ENCODE measurements around the gene PLXNA4. TPM values are rescaled to one million over a fixed set of nuclear protein-coding genes. Genes with fewer than 3 reads are reported as not detected.

Gene PLXNA4
- total and polyA plus RNA-seq, 10 donors: 0.15 to 14.7 (median 8.7) TPM

DNA sequence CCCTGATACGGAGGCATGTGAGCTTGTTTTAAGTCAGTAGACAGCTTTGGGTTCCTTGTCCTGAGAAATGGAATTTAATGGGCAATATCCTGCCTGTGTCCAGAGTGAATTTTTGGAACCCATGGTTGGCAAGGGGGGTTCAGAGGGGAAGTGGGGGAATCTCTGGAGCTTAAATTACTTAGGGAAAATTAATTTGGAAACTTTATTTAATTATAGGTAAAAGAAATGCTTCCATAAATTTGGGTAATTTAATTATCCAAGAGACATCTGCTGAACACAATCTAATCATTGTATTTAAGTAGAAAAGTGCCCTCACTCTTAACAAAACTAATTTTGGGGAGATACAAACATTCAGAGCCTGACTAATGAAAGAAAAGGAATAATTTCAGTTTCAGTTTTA lies 99.7 kb downstream of the PLXNA4 start:
- Histone ChIP-seq H3K36me3 (no peaks in the 10 kb centered on the region), H3K27me3 (replicated peaks in 1 of 7) (peaks cover 0 to 46% (median 0%) of the 10 kb centered on the region in 7 donors), H3K4me1 (peaks cover 0 to 11% (median 3%) of the 10 kb centered on the region in 6 donors), H3K4me3 (no peak overlapping the region), H3K9me3 (no peaks in the 10 kb centered on the region), H3K27ac (no peak overlapping the region)
- intact Hi-C loops (cut with DNase I; ENCODE audit: low total_unique reads): no loop called here
- WGBS, 5 donors: 70 to 92% (median 79%) methylated on average over 1 of the region's 1 CpG
- TF ChIP-seq, protein P1, sequence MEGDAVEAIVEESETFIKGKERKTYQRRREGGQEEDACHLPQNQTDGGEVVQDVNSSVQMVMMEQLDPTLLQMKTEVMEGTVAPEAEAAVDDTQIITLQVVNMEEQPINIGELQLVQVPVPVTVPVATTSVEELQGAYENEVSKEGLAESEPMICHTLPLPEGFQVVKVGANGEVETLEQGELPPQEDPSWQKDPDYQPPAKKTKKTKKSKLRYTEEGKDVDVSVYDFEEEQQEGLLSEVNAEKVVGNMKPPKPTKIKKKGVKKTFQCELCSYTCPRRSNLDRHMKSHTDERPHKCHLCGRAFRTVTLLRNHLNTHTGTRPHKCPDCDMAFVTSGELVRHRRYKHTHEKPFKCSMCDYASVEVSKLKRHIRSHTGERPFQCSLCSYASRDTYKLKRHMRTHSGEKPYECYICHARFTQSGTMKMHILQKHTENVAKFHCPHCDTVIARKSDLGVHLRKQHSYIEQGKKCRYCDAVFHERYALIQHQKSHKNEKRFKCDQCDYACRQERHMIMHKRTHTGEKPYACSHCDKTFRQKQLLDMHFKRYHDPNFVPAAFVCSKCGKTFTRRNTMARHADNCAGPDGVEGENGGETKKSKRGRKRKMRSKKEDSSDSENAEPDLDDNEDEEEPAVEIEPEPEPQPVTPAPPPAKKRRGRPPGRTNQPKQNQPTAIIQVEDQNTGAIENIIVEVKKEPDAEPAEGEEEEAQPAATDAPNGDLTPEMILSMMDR (IDR thresholded peaks at IDR 0.05 in 8 of 11, conservative IDR thresholded peaks at IDR 0.05 in 3 of 11): no peak
- no peak for TF ChIP-seq POLR2A (IDR thresholded peaks at IDR 0.05)
- TF ChIP-seq POLR2AphosphoS5 (IDR thresholded peaks at IDR 0.05): no peak
- no peak for DNase-seq

DNA sequence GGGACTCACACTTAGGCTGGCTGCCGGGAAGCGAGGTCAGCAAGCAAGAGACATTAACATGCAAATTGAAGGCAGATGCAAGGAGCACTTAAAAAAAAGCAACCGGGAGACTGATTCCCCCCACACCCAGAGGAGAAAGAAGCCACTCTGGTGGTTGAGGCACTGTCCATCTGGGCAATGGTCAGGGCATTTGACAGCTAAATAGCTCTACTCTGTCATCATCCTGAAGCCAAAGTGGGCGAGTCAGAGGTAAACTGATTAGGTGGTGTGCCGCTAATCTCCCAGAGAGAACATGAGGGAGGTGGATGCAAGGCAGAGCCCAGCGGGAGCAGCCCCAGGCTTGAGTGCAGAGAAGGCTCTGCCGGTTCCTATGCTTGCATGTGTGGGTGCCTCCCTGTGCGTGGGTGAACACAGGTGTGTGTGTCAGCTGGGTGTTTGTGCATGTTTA lies 100.6 kb downstream of the PLXNA4 start:
- Histone ChIP-seq H3K4me3 (no peak overlapping the region), H3K36me3 (no peaks in the 10 kb centered on the region), H3K9me3 (no peaks in the 10 kb centered on the region), H3K4me1 (peaks cover 0 to 11% (median 3%) of the 10 kb centered on the region in 6 donors), H3K27ac (no peak overlapping the region), H3K27me3 (replicated peaks in 1 of 7) (peaks cover 0 to 46% (median 0%) of the 10 kb centered on the region in 7 donors)
- intact Hi-C loops (cut with DNase I; ENCODE audit: low total_unique reads): no loop called here
- no peak for DNase-seq
- TF ChIP-seq POLR2A (IDR thresholded peaks at IDR 0.05): no peak
- TF ChIP-seq, protein P1 (IDR thresholded peaks at IDR 0.05 in 8 of 11, conservative IDR thresholded peaks at IDR 0.05 in 3 of 11): no peak
- 44 to 64% (median 58%) methylated on average over 8 of the region's 8 CpGs for WGBS, 5 donors

DNA sequence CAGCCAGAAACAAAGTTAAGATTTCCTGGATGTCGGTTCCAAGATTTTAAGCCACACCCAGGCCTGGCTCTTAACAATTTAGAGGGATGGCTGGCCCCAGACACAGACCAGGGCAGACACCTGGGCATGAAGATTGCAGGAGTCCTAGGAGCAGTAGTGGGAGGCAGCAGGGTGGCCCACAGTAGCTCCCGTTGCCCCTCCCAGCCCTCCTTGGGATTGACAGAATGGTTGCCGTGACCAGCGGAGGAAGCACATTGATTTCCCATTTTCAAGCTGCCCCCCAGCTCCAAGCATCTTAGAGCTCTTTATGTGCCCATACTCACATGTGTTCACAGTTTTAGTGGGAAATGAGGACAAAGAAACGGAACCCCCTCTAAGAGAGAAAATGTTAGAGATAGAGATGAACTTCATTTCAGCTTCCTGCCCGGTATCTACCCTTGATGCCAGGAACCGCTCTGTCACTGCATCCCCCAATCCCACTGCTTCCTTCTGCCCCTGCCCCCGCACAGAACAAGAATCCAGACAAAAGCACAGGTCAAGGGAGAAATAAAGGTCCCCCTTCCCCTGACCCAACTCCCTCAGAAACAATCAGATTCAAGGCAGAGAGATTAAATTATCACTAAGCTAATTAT lies 101.1 kb downstream of the PLXNA4 start:
- H3K9me3 ChIP-seq: no peaks in the 10 kb centered on the region
- no peak for DNase-seq
- H3K4me3 ChIP-seq: no peak overlapping the region
- no peak overlapping the region for H3K27ac ChIP-seq
- H3K36me3 ChIP-seq: no peaks in the 10 kb centered on the region
- intact Hi-C loops (cut with DNase I; ENCODE audit: low total_unique reads): no loop called here
- WGBS, 5 donors: 24 to 41% (median 28%) methylated on average over 8 of the region's 8 CpGs
- peaks cover 0 to 11% (median 3%) of the 10 kb centered on the region in 6 donors for H3K4me1 ChIP-seq
- H3K27me3 ChIP-seq (replicated peaks in 1 of 7): peaks cover 0 to 46% (median 0%) of the 10 kb centered on the region in 7 donors
- TF ChIP-seq, protein P1 (IDR thresholded peaks at IDR 0.05 in 8 of 11, conservative IDR thresholded peaks at IDR 0.05 in 3 of 11): no peak
- no peak for TF ChIP-seq POLR2A (IDR thresholded peaks at IDR 0.05)
- no peak for TF ChIP-seq POLR2AphosphoS5 (IDR thresholded peaks at IDR 0.05)

DNA sequence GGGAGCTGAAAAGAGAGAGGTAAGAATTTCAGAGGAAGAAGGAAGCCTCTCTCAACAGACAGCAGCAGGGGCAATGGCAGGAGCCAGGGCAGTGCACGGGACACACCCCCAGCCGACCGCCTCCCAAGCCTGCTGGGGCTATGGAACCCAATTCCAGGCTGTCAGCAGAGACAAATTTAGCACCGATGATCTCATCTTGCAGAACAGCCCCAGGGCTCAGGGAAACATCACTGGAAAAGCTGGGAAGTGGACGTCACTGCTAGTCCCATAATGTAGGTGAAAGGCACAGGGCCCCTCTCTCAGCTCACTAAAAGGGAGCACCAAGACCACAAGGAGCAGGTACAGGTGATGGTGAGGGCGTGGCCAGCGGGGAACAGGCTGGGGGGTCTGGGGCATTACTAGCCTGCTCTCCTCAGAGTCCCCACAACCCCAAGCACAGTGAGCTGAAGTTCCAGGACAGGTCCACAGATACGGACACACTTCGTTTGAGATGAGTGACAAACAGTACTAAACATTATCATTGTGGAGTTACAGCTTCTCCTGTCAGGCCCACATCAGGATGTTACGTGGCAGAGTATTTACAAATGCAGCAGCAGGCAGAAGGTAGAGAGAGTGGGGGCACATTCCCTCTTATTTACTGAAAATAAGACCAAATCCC lies 103.7 kb downstream of the PLXNA4 start:
- peaks cover 0 to 11% (median 3%) of the 10 kb centered on the region in 6 donors for H3K4me1 ChIP-seq
- H3K36me3 ChIP-seq: no peaks in the 10 kb centered on the region
- H3K27ac ChIP-seq: no peak overlapping the region
- H3K27me3 ChIP-seq (replicated peaks in 1 of 7): peaks cover 0 to 46% (median 0%) of the 10 kb centered on the region in 7 donors
- WGBS, 5 donors: 64 to 76% (median 70%) methylated on average over 10 of the region's 10 CpGs
- H3K9me3 ChIP-seq: no peaks in the 10 kb centered on the region
- no peak for TF ChIP-seq POLR2AphosphoS5 (IDR thresholded peaks at IDR 0.05)
- TF ChIP-seq, protein P1 (IDR thresholded peaks at IDR 0.05 in 8 of 11, conservative IDR thresholded peaks at IDR 0.05 in 3 of 11): no peak
- TF ChIP-seq POLR2A (IDR thresholded peaks at IDR 0.05): no peak
- no peak overlapping the region for H3K4me3 ChIP-seq
- no peak for DNase-seq
- intact Hi-C loops (cut with DNase I; ENCODE audit: low total_unique reads): no loop called here
